ENCODE results near the gene HSD3B7. TPM values are rescaled to one million over a fixed set of nuclear protein-coding genes. Genes with fewer than 3 reads are reported as not detected.

The HSD3B7 gene
- total and polyA plus RNA-seq, 10 donors, result 5.3 to 24.5 (median 18.1) TPM

- no peak overlapping the region for H3K4me3 ChIP-seq
- H3K4me1 ChIP-seq, result peaks cover 6 to 30% (median 25%) of the 10 kb centered on the region in 6 donors
- no peaks in the 10 kb centered on the region for H3K27me3 ChIP-seq (replicated peaks in 1 of 7)
- no peak for DNase-seq
- intact Hi-C loops (cut with DNase I; ENCODE audit: low total_unique reads), result loop anchor here (10.0 kb wide), 1 partner anchor 111 kb away; the partner anchor contains the start of gene VKORC1
- H3K9me3 ChIP-seq, result no peaks in the 10 kb centered on the region
- peak overlapping the region in 5 of 8 donors; percentile 15 to 81 (median 78) for H3K27ac ChIP-seq
- H3K36me3 ChIP-seq, result peaks cover 0 to 86% (median 59%) of the 10 kb centered on the region in 6 donors
- WGBS, 5 donors, result 71 to 75% (median 74%) methylated on average over 9 to 14 of the region's 14 CpGs
- TF ChIP-seq POLR2A (IDR thresholded peaks at IDR 0.05) (no peak), CTCF (IDR thresholded peaks at IDR 0.05 in 8 of 11, conservative IDR thresholded peaks at IDR 0.05 in 3 of 11) (no peak), POLR2AphosphoS5 (IDR thresholded peaks at IDR 0.05) (no peak)
Measured at GRCh38 chr16:30983898-30984610, 953 bp upstream of the HSD3B7 start.

GRCh38 chr16:30985401-30986128, 558 bp downstream of the HSD3B7 start:
- WGBS, 5 donors, result 62 to 72% (median 70%) methylated on average over 12 to 20 of the region's 20 CpGs
- Histone ChIP-seq H3K27me3 (replicated peaks in 1 of 7) (no peaks in the 10 kb centered on the region), H3K4me3 (peak overlapping the region in 7 of 8 donors; percentile 27 to 65 (median 39)), H3K36me3 (peaks cover 0 to 71% (median 44%) of the 10 kb centered on the region in 6 donors), H3K9me3 (no peaks in the 10 kb centered on the region), H3K4me1 (peaks cover 6 to 30% (median 25%) of the 10 kb centered on the region in 6 donors), H3K27ac (peak overlapping the region; percentile 21 to 81 (median 70))
- DNase-seq, result no peak
- intact Hi-C loops (cut with DNase I; ENCODE audit: low total_unique reads), result loop anchor here (5.0 to 10.0 kb wide), 2 partner anchors 109 to 457 kb away; partner anchors contain the start of genes VKORC1 and ZNF843
- TF ChIP-seq CTCF (IDR thresholded peaks at IDR 0.05 in 8 of 11, conservative IDR thresholded peaks at IDR 0.05 in 3 of 11) (no peak), POLR2AphosphoS5 (IDR thresholded peaks at IDR 0.05) (no peak), POLR2A (IDR thresholded peaks at IDR 0.05) (no peak)

GRCh38 chr16:30986129-30986991, 1.4 kb downstream of the HSD3B7 start:
- WGBS, 5 donors, result 87 to 94% (median 89%) methylated on average over 12 to 29 of the region's 29 CpGs
- Histone ChIP-seq H3K36me3 (peaks cover 0 to 63% (median 36%) of the 10 kb centered on the region in 6 donors), H3K4me3 (peak overlapping the region in 4 of 8 donors; percentile 38 to 65 (median 47)), H3K4me1 (peaks cover 6 to 30% (median 25%) of the 10 kb centered on the region in 6 donors), H3K27ac (peak overlapping the region in 4 of 8 donors; percentile 73 to 81 (median 80)), H3K27me3 (replicated peaks in 1 of 7) (no peaks in the 10 kb centered on the region), H3K9me3 (no peaks in the 10 kb centered on the region)
- TF ChIP-seq CTCF (IDR thresholded peaks at IDR 0.05 in 8 of 11, conservative IDR thresholded peaks at IDR 0.05 in 3 of 11) (no peak), POLR2A (IDR thresholded peaks at IDR 0.05) (no peak), POLR2AphosphoS5 (IDR thresholded peaks at IDR 0.05) (no peak)
- intact Hi-C loops (cut with DNase I; ENCODE audit: low total_unique reads), result loop anchor here (5.0 to 10.0 kb wide), 2 partner anchors 108 to 456 kb away; partner anchors contain the start of genes VKORC1 and ZNF843
- no peak for DNase-seq

Measured in spleen (tissue), 11 donors.